D721Med (cell line): ENCODE results near the gene C1D.

ENCODE experiments used
- DNase-seq: peaks from one replicate; pipeline ENCODE4 v3.0.0; 2011; ENCODE audit warnings: low spot score; ENCODE audit not compliant: insufficient read length
- FAIRE-seq: peaks from 2 replicates; lab custom pipeline; 2011; peaks lifted over from hg19 to GRCh38; lab: Jason Lieb, UNC
- CTCF ChIP-seq: IDR thresholded peaks from 2 replicates; pipeline ENCODE4 v1.5.1; 2012; ENCODE audit warnings: mild to moderate bottlenecking, control low read depth; ENCODE audit not compliant: insufficient read depth; ENCODE audit errors: missing control alignments

C1D gene

GRCh38 chr2:68062680-68063387 lies at the start of gene C1D:
Gene C1D, minus strand, starts transcription at chr2:68063004. Its CDS starts 15,694 bp downstream, at chr2:68047310.
- no peak for FAIRE-seq
- TF ChIP-seq CTCF: no peak
- peak; percentile 54 for DNase-seq

GRCh38 chr2:68110102-68110501 lies 47.3 kb upstream of the C1D start:
- TF ChIP-seq CTCF: no peak
- DNase-seq: no peak
- FAIRE-seq: no peak

- TF ChIP-seq CTCF: no peak
- DNase-seq: no peak
- FAIRE-seq: no peak
Observed at GRCh38 chr2:68108120-68108519, 45.3 kb upstream of the C1D start.

- FAIRE-seq (no peak), DNase-seq (no peak)
- TF ChIP-seq CTCF: no peak
Observed at GRCh38 chr2:68107475-68107874, 44.7 kb upstream of the C1D start.

GRCh38 chr2:68104111-68104835 lies 41.5 kb upstream of the C1D start:
- no peak for DNase-seq
- no peak for FAIRE-seq
- no peak for TF ChIP-seq CTCF

- TF ChIP-seq CTCF: no peak
- DNase-seq: no peak
- FAIRE-seq: no peak
Observed at GRCh38 chr2:68103709-68104055, 40.9 kb upstream of the C1D start.
